22Rv1 (cell line): ENCODE results near the gene CDK11B.
"Not testable (repeated sequence)": the region's sequence is repeated elsewhere in the genome, so short reads cannot be mapped to it uniquely, and the experiment has no call there.

Experiments
- ZFX ChIP-seq: fragments of 450-650 bp; IDR thresholded peaks from 2 replicates; pipeline ENCODE4 v1.6.1; 2017; ENCODE audit warnings: antibody characterized with exemption, borderline replicate concordance
- TF ChIP-seq, protein P1 (sequence below): fragments of 450-650 bp; IDR thresholded peaks from 2 replicates; pipeline ENCODE4 v1.5.1; 2017; ENCODE audit warnings: mild to moderate bottlenecking

DNA sequence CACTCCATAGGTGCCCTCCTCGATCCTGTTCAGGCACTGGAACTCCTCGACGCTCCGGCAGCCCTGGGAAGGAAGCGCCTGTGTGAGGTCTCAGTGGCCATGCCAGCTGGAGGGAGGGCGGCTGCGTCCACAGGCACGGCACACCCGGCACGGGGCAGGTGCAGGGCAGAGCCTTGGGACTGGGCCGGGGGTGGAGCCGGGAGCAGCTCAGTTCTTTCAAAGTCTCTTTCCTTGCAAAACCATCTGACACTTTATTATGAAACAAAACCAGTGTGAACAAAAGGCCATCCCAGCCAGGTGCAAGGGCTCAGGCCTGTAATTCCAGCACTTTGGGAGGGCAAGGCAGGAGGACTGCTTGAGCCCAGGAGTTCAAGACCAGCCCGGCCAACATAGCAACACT, 20.3 kb downstream of the CDK11B start:
- TF ChIP-seq, protein P1, sequence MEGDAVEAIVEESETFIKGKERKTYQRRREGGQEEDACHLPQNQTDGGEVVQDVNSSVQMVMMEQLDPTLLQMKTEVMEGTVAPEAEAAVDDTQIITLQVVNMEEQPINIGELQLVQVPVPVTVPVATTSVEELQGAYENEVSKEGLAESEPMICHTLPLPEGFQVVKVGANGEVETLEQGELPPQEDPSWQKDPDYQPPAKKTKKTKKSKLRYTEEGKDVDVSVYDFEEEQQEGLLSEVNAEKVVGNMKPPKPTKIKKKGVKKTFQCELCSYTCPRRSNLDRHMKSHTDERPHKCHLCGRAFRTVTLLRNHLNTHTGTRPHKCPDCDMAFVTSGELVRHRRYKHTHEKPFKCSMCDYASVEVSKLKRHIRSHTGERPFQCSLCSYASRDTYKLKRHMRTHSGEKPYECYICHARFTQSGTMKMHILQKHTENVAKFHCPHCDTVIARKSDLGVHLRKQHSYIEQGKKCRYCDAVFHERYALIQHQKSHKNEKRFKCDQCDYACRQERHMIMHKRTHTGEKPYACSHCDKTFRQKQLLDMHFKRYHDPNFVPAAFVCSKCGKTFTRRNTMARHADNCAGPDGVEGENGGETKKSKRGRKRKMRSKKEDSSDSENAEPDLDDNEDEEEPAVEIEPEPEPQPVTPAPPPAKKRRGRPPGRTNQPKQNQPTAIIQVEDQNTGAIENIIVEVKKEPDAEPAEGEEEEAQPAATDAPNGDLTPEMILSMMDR, result not testable (repeated sequence)
- TF ChIP-seq ZFX, result not testable (repeated sequence)
